NT2/D1 (cell line): Measurements from ENCODE around the gene NLRP1.

Experiments used
- YY1 ChIP-seq: IDR thresholded peaks from 2 replicates; pipeline ENCODE4 v1.6.1; 2011; ENCODE audit not compliant: insufficient read length, insufficient read depth
- ZNF274 ChIP-seq: IDR thresholded peaks from 2 replicates; pipeline ENCODE4 v1.6.1; 2011; ENCODE audit warnings: mild to moderate bottlenecking, low read depth, low read length

GRCh38 chr17:5464717-5465507, 119.4 kb downstream of the NLRP1 start:
- TF ChIP-seq ZNF274 (no peak), YY1 (no peak)
